PFSK-1 (cell line): ENCODE measurements around the gene PGGHG.

Experiments
- REST ChIP-seq, 2 experiments: IDR thresholded peaks; 2 replicates each; pipeline versions ENCODE4 v1.6.1 to v1.8.0; 2011 to 2012; ENCODE audit warnings: low read depth in 2 of 2, low read length in 2 of 2, control low read depth in 1 of 2, inconsistent platforms in 1 of 2, mild to moderate bottlenecking in 1 of 2, moderate library complexity in 1 of 2; ENCODE audit not compliant: insufficient read depth in 1 of 2
- SIN3A ChIP-seq: IDR thresholded peaks from 2 replicates; pipeline ENCODE4 v1.6.1; 2012; ENCODE audit warnings: mild to moderate bottlenecking, low read length, moderate library complexity, borderline replicate concordance; ENCODE audit not compliant: insufficient read depth

DNA sequence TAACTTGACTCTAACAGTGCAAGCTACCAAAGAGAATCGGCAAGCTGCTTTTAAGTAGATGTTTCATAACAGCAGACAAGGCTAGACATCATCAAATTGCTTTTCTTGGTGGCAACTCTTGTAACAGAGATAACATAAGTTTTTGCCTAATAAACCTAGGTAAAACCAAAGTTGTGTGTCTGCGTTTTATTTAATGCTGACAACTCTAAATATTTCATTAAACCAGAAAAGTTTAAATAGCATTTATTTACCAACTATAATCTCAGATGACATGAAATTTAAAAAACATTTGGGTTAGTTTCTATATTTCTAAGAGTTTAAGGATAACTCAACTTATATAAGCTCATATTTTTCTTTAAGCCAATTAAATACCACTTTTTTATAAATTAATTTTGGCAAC is 51.0 kb downstream of the PGGHG start:
- TF ChIP-seq REST (IDR thresholded peaks at IDR 0.05; ENCODE audit: insufficient read depth in 1 of 2, low read depth in 2 of 2, low read length in 2 of 2) (no peak), SIN3A (no peak)
